ENCODE data around the gene CACNA1H. TPM values are rescaled to one million over a fixed set of nuclear protein-coding genes. Genes with fewer than 3 reads are reported as not detected.

CACNA1H gene
- total RNA-seq, 4 donors from 2014 or later, result 225 to 361 (median 259) TPM

GRCh38 chr16:1107141-1107540 lies 45.8 kb upstream of the CACNA1H start:
- no peaks in the 10 kb centered on the region for H3K9me3 ChIP-seq
- H3K36me3 ChIP-seq, result no peaks in the 10 kb centered on the region
- H3K27ac ChIP-seq (replicated peaks in 1 of 4), result no peak overlapping the region
- H3K4me1 ChIP-seq, result peaks cover 6 to 33% (median 28%) of the 10 kb centered on the region in 4 donors
- no peak for TF ChIP-seq POLR2A (IDR thresholded peaks at IDR 0.05; ENCODE audit: low read depth)
- TF ChIP-seq EP300 (IDR thresholded peaks at IDR 0.05), result no peak
- TF ChIP-seq CTCF (IDR thresholded peaks at IDR 0.05), result no peak
- TF ChIP-seq POLR2AphosphoS5 (IDR thresholded peaks at IDR 0.05), result no peak
- intact Hi-C loops (cut with DNase I), result loop anchor here (2.0 kb wide), 1 partner anchor 88 kb away; no protein-coding TSS in a partner anchor
- peaks cover 0 to 71% (median 2%) of the 10 kb centered on the region in 4 donors for H3K27me3 ChIP-seq
- DNase-seq (ENCODE audit: extremely low spot score), result no peak
- no peak overlapping the region for H3K4me3 ChIP-seq
- 66% methylated on average over 10 of the region's 22 CpGs for WGBS

- H3K4me3 ChIP-seq, result no peak overlapping the region
- 69% methylated on average over 8 of the region's 12 CpGs for WGBS
- intact Hi-C loops (cut with DNase I), result loop anchor here (2.0 kb wide), 1 partner anchor 87 kb away; no protein-coding TSS in a partner anchor
These were observed 45.2 kb upstream of the CACNA1H start for GRCh38 chr16:1107731-1108130.

GRCh38 chr16:1108299-1109252 lies 44.3 kb upstream of the CACNA1H start:
- TF ChIP-seq EP300 (IDR thresholded peaks at IDR 0.05) (no peak), POLR2A (IDR thresholded peaks at IDR 0.05; ENCODE audit: low read depth) (no peak), CTCF (IDR thresholded peaks at IDR 0.05) (no peak), POLR2AphosphoS5 (IDR thresholded peaks at IDR 0.05) (peak; percentile 26 to 31)
- no peak for DNase-seq (ENCODE audit: extremely low spot score)
- H3K27me3 ChIP-seq, result peaks cover 0 to 57% (median 0%) of the 10 kb centered on the region in 4 donors
- H3K27ac ChIP-seq (replicated peaks in 1 of 4), result peak overlapping the region in 1 of 4 donors; percentile 10
- no peak overlapping the region for H3K4me3 ChIP-seq
- no peaks in the 10 kb centered on the region for H3K9me3 ChIP-seq
- no peaks in the 10 kb centered on the region for H3K36me3 ChIP-seq
- intact Hi-C loops (cut with DNase I), result no loop called here
- H3K4me1 ChIP-seq, result peaks cover 0 to 24% (median 20%) of the 10 kb centered on the region in 4 donors
- 33% methylated on average over 30 of the region's 42 CpGs for WGBS

More at GRCh38 chr16:1107731-1108130, 45.2 kb upstream of the CACNA1H start:
- no peak for DNase-seq (ENCODE audit: extremely low spot score)
- H3K4me1 ChIP-seq, result peaks cover 6 to 32% (median 27%) of the 10 kb centered on the region in 4 donors
- H3K36me3 ChIP-seq, result no peaks in the 10 kb centered on the region
- TF ChIP-seq POLR2A (IDR thresholded peaks at IDR 0.05; ENCODE audit: low read depth), result no peak
- TF ChIP-seq POLR2AphosphoS5 (IDR thresholded peaks at IDR 0.05), result no peak
- no peak for TF ChIP-seq CTCF (IDR thresholded peaks at IDR 0.05)
- no peak for TF ChIP-seq EP300 (IDR thresholded peaks at IDR 0.05)
- no peak overlapping the region for H3K27ac ChIP-seq (replicated peaks in 1 of 4)
- H3K27me3 ChIP-seq, result peaks cover 0 to 65% (median 0%) of the 10 kb centered on the region in 4 donors
- H3K9me3 ChIP-seq, result no peaks in the 10 kb centered on the region

- Histone ChIP-seq H3K9me3 (no peaks in the 10 kb centered on the region), H3K4me3 (no peak overlapping the region), H3K27me3 (peaks cover 0 to 53% (median 0%) of the 10 kb centered on the region in 4 donors), H3K27ac (replicated peaks in 1 of 4) (no peak overlapping the region), H3K4me1 (peaks cover 0 to 24% (median 20%) of the 10 kb centered on the region in 4 donors), H3K36me3 (no peaks in the 10 kb centered on the region)
- intact Hi-C loops (cut with DNase I), result no loop called here
- no peak for DNase-seq (ENCODE audit: extremely low spot score)
- 74% methylated on average over 19 of the region's 19 CpGs for WGBS
- TF ChIP-seq POLR2AphosphoS5 (IDR thresholded peaks at IDR 0.05) (no peak), EP300 (IDR thresholded peaks at IDR 0.05) (no peak), CTCF (IDR thresholded peaks at IDR 0.05) (no peak), POLR2A (IDR thresholded peaks at IDR 0.05; ENCODE audit: low read depth) (no peak)
These were observed 43.3 kb upstream of the CACNA1H start for GRCh38 chr16:1109648-1110047.
